NCI-H146 (cell line): ENCODE results near the gene HSPG2.
"Not testable (repeated sequence)": the region's sequence is repeated elsewhere in the genome, so short reads cannot be mapped to it uniquely, and the experiment has no call there.

Experiments used
- DNase-seq: peaks from one replicate; lab custom pipeline; 2025; lab: John Stamatoyannopoulos, UW

HSPG2 gene

DNA sequence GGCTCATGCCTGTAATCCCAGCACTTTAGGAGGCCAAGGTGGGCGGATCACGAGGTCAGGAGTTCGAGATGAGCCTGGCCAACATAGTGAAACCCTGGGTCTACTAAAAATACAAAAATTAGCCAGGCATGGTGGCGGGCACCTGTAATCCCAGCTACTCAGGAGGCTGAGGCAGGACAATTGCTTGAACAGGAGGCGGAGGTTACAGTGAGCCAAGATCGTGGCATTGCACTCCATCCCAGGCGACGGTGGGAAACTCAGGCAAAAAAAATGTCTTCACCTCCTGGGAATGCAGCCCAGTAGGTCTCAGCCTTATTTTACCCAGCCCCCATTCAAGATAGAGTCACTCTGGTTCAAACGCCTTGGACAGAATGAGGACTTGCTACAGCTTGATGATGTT, 151.3 kb downstream of the HSPG2 start:
- not testable (repeated sequence) for DNase-seq

DNA sequence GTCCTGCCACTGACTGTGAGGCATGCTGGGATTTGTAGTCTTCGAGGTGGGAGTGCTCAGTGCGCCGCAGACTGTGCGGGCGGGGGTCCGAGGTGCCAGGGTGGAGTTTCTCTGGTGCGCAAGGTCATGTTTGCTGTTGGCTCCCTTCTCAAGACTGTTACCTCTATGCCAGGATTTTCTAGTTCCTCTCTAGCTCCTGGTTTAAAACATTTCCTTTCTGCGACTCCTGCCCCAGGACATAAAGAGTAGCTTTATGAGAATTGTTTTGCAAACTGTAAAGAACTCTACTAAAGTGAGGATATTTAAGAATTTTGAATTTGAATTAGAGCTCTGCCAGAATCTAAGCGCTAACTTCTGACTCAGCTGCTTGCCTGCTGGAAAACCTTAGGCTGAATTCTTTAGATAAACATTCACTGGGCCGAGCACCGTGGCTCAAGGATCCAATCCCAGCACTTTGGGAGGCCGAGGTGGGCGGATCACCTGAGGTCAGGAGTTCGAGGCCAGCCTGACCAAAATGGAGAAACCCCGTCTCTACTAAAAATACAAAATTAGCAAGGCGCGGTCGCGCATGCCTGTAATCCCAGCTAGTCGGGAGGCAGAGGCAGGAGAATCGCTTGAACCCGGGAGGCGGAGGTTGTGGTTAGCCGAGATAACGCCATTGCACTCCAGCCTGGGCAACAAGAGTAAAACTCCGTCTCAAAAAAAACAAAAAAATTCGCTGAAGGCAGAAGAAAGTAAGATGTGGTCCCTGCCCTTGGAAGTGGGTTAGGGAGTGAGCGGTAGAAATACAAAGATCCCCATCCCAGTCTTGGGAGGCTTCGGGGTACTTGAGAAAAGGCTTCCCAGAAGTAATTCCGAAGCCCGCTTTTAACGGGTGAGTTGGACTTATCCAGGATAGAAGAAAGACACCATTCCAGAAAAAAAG, 153.2 kb downstream of the HSPG2 start:
- DNase-seq, result peak; percentile 92

DNA sequence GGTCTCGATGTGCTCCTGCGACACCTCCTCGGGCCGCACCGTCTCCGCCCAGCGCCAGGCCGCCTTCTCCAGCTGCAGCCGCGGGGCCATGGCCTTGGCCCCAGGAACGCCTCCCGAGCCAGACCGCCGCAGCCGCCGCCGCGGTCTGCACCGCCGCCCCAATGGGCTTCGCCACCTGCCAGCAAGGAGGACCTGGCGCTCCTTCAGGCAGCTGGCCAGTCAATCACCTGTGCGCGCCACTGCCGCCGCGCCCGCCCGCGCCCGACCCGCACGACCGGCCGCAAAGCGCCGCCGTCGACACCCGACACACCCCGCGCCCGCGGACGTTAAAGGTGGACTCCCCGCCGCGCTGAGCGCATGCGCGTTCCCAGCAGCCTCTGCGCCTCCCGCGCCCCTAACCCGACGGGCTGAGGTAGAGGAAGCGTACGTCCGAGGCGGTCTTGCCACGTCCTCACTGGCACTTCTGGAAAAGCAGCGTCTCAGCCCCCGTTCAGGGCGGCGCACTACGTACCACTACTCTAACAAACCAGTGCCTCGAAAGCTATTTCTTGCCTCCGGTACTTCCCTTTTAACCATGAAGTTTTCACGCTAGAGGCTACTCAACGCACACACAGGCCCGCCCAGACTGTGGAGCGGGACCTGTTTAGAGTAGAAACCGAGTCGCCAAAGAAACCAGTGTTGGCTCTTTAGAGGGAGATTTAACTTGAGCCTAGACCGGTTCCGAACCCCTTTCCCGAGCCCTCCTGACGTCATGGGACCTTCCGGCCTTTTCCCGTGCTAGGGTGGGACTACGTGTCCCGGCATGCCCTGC, 154.0 kb downstream of the HSPG2 start, which contains the start of gene USP48:
TSS of gene USP48 (minus strand) at position 282 of the 811 bp plus-strand sequence. CDS start at position 90, 192 bp downstream.
- DNase-seq, result peak; percentile 92

DNA sequence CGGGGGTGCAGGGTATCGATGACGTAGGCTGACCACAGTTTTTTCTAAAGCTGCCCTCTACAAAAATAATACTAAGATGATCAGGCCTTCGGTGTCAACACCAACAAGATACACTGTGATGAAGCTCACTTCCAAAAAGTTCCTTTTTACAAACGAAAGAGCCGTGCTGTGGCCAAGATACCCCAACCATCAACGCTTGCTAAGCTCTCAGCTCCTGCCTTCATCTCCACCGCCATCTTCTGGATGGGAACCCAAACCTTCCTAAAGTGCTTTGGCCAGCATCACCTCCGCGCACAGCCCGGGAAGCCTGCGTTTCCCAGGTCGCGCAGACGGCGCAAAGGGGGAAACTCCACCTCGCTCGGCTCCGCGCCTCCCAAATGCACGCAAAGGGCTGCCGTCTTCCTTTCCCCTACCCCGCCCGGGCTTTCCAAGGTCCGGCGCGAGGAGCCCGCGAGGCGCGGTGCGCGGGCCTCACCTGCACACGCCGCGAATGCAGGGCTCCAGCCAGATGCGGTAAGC, 154.7 kb downstream of the HSPG2 start:
- peak; percentile 67 for DNase-seq

DNA sequence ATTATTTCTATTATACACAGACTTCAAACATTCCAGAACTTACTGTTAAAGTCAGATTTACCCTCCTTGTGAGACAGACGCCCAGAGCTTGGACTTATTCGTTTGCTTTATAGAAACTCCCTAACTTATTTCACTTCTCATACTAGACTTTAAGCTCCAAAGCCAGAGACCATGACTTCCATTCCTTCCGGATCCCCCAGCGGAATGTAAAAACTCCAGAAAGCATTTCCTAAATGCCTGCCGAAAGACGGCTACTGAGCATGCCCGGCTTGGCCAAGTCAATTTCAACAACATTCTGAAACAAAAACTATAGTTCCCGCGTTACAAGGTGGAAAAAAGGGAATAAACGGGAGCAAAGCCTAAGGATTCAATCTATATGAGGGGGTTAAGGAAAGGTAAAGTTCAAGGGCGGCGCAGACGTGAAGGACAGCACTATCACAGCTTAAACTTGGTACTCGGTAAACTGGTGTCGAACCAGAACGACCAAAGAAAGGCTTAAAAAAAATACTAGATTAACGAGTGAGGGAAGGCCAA, 155.2 kb downstream of the HSPG2 start:
- no peak for DNase-seq

DNA sequence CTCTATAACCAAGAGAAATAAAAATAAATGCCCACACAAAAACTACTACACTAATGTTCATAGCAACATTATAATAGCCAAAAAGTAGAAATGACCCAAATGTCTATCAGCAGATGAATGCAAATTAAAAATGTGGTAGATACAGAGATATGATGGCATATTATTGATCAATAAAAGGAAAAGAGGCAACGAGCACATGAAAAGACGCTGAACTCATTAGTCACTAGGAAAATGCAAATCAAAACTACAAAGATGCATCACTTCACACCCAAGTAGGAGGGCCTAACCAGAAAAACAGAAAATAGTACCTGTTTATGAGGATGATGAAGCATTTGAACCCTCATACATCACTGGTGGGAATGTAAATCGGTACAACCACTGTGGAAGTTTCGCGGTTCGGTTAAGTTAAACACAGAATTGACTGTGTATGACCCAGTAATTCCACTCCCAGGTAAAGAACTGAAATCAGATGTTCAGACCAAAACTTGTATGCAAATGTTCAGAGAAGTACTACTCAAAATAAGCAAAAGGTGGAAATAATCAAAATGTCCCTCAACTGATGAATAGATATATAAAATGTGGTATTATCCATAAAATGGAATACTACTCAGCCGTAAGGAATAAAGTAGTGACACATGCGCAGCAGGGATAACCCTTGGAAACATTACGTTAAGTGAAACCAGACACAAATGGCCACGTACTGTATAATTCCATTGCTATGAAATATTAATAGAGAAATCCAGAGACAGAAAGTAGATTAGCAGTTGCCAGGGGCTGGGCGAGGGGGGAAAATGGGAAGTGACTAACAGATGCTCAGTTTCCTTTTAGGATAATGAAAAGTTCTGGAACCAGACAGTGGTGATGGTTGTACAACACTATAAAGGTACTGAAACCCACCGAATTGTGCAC, 157.2 kb downstream of the HSPG2 start:
- no peak for DNase-seq

DNA sequence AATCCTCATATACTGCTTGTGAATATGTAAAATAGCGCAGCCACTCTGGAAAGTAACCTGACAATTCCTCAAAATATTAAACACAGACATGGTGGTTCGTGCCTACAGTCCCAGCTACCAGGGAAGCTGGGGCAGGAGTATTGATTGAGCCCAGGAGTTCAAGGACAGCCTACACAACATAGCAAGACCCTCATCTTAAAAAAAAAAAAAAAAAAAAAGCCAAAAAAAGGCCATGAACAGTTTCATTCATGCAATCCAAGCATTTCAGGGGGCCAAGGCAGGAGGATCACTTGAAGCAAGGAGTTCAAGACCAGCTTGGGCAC, 158.7 kb downstream of the HSPG2 start:
- no peak for DNase-seq

DNA sequence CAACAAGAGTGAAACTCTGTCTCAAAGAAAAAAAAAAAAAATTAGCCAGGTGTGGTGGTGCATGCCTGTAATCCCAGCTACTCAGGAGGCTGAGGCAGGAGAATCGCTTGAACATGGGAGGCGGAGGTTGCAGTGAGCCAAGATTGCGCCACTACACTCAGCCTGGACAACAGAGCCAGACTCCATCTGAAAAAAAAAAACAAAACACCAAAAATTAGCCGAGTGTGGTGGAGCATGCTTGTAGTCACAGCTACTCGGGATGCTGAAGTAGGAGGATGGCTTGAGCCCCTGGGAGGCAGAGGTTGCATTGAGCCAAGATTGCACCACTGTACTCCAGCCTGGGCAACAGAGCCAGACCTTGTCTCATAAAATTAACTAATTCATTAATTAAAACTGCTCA, 160.2 kb downstream of the HSPG2 start:
- not testable (repeated sequence) for DNase-seq

DNA sequence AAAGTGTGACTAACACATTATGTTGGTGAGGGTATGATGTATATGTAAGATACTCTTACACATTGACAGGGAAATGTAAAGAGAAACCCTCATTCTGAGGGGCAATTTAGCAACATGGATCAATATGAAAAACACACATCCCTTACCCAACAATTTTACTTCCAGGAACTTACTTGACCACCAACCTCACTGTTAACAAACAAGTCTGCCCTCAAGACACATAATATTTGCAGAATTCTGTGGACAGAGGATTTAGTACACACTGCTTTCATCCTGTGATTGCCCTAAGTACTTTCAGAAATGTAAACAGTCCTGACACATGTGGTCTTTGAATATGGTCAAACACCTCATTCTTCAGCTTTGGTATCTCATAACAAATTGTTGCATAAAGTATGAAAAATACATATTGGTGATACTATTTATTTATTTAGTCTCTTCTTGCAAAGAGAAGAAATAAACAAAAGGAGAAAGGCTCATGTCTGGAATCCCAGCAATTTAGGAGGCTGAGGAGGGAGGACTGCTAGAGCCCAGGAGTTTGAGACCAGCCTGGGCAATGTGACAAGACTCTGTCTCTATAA, 161.0 kb downstream of the HSPG2 start:
- no peak for DNase-seq

DNA sequence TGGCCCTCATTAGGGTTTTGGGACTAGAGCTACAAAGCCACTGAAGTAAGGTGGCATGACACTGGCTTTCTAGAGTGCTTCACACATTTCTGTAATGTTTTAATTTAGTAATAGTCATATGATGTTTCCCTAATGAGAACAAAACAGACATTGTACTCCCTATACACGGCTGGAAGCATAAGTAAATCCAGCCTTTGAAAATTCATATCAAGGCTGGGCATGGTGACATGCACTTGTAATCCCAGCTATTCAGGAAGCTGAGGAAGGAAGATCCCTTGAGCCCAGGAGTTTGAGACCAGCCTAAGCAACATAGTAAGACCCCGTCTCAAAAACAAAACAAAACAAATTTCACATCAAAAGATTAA, 161.6 kb downstream of the HSPG2 start:
- DNase-seq, result no peak

DNA sequence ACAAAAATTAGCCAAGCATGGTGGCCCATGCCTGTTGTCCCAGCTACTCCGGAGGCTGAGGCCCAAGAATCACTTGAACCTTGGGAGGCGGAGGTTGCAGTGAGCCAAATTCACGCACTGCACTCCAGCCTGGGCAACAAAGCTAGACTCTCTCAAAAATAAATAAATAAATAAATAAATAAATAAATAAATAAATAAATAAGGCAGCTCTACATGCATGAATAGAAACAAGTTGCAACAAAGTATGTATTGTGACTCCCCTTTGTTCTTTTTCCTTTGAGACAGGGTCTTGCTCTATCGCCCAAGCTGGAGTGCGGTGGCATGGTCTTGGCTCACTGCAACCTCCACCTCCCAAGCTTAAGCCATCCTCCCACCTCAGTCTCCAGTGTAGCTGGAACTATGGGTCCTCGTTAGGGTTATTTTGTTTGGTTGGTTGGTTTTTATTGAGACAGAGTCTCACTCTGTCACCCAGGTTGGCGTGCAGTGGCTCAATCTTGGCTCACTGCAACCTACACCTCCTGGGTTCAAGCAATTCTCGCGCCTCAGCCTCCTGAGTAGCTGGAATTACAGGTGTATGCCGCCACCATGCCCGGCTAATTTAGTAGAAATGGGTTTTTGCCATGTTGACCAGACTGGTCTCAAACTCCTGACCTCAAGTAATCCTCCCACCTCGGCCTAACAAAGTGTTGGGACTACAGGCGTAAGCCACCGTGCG, 162.1 kb downstream of the HSPG2 start:
- DNase-seq, result no peak

DNA sequence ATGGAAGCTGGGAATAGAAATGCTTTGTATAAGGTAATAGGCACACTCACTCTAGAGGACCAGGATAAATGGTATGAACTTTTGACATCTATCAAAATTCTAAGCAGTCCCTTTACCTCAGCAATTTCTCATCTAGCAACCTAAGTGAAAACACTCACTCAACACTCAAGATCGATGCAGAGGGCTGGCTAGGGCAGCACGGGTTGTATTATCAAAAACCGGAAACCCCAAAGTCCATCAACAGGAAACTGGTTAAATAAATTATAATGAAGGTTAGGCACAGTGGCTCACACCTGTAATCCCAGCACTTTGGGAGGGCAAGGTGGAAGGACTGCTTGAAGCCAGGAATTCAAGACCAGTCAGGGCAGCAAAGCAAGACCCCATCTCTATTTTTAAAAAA, 163.5 kb downstream of the HSPG2 start:
- no peak for DNase-seq
